ENCODE results near the gene EEFSEC.

DNA sequence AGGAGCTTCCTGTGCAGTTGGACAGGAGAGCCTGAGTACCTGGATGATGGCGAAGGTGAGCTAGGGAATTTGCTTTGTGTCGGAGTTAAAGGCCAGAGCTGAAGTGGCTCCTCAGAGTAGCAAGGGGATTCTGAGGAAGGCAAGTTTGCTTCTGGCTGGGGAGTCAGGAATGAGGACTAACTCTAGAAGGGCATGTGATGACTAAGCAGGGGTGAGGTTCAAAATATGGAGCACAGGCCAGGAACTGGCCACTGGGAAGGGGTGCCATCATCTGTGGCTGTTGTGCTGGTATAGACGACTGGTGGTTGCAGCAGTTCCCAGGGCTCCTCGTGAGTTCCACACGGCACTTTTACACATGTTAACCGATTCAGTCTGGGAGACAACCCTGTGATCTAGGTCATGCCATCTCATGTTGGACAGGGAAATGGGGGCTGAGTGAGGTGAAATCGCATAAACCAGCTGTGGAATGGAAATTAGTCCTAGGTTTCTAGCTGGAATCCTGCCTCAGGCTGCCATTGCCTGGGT is 100.8 kb downstream of the EEFSEC start:
- TF ChIP-seq, protein P1, sequence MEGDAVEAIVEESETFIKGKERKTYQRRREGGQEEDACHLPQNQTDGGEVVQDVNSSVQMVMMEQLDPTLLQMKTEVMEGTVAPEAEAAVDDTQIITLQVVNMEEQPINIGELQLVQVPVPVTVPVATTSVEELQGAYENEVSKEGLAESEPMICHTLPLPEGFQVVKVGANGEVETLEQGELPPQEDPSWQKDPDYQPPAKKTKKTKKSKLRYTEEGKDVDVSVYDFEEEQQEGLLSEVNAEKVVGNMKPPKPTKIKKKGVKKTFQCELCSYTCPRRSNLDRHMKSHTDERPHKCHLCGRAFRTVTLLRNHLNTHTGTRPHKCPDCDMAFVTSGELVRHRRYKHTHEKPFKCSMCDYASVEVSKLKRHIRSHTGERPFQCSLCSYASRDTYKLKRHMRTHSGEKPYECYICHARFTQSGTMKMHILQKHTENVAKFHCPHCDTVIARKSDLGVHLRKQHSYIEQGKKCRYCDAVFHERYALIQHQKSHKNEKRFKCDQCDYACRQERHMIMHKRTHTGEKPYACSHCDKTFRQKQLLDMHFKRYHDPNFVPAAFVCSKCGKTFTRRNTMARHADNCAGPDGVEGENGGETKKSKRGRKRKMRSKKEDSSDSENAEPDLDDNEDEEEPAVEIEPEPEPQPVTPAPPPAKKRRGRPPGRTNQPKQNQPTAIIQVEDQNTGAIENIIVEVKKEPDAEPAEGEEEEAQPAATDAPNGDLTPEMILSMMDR (conservative IDR thresholded peaks at IDR 0.05; ENCODE audit: low read length): no peak
- no peak for TF ChIP-seq EZH2phosphoT487 (IDR thresholded peaks at IDR 0.05; ENCODE audit: borderline replicate concordance, low read depth, low read length)

Measured in OCI-LY7 (cell line).